ENCODE measurements around the gene EPN2.

DNA sequence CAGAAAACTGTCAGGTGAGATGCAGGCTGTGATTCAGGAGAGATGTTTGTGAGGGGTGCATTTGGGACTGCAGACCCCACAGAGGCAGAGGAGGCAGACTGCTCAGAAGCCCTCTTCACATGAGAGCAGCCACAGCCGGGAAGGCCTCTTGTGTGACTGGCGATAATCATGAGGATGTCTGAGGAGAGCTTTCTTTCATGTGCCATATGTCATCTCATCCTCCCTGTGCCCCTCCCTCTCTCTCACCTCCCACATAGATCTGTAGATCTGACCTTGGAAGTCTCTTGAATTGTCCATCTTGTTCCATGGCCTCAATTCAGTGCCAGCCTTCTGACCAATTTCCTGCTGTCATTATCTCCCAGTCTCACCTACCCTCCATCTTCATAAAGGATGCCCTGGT lies 50.5 kb downstream of the EPN2 start:
- TF ChIP-seq, protein P1, sequence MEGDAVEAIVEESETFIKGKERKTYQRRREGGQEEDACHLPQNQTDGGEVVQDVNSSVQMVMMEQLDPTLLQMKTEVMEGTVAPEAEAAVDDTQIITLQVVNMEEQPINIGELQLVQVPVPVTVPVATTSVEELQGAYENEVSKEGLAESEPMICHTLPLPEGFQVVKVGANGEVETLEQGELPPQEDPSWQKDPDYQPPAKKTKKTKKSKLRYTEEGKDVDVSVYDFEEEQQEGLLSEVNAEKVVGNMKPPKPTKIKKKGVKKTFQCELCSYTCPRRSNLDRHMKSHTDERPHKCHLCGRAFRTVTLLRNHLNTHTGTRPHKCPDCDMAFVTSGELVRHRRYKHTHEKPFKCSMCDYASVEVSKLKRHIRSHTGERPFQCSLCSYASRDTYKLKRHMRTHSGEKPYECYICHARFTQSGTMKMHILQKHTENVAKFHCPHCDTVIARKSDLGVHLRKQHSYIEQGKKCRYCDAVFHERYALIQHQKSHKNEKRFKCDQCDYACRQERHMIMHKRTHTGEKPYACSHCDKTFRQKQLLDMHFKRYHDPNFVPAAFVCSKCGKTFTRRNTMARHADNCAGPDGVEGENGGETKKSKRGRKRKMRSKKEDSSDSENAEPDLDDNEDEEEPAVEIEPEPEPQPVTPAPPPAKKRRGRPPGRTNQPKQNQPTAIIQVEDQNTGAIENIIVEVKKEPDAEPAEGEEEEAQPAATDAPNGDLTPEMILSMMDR (IDR thresholded peaks at IDR 0.05), result no peak
- no peak for TF ChIP-seq POLR2A (IDR thresholded peaks at IDR 0.05)
